Measurements from ENCODE around the gene AKR7A2.
A peak's percentile ranks its signal among the peaks of the same experiment; 100 is the strongest.
"Not testable (repeated sequence)": the region's sequence is repeated elsewhere in the genome, so short reads cannot be mapped to it uniquely, and the experiment has no call there.

Gene AKR7A2

DNA sequence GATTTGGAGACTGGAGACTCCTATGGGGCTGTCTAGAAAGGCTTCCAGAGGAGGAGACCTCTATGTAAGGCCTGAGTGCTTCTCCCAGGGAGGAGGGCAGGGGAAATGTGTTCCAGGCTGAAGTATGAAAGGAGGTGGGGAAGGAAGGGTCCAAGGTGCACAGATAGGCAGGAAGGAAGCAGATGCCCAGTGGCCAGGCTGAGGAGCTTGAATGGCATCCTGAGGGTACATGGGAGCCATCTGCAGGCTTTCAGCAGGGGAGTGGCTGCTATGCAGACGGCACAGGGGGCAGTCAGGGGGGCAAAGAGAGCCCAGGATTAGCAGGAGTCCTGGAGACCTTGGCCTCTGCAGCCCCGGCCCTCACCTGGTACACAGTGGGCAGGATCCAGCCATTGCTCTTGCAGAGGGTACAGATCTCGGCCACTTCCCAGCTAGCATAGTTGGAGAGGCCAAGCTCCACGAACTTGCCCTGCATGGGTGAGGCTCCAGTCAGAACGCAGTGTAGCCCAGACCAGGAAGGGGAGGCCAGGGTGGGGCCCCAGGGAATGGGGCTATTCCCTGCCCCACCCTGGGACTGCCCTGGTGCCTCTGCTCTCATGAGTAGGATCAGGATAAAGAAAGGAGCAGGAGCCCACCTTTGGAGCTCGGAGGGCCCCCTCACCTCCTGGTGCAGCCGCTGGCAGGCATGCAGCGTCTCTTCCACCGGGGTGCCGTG, 4.0 kb downstream of the AKR7A2 start:
- no peak for DNase-seq (ENCODE audit: low read depth in 2 of 2)

DNA sequence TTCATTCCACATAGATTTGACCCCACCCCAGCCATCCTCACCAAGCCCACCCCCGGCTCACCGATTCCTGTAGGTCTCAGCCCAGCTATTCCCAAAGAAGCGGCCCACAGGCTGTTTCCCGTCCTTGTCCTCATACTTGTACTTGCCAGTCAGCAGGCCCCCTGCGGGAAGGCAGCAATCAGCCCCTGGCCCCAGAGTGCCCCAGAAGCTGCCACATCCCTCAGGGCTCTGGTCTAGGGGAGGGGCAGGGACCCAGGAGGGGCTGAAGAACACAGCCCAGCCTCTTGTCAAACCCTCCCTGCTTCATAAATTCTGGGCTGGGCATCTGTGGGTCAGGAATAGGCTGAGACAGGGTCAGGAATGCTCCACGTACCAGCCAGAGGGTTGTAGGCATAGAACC, 5.0 kb downstream of the AKR7A2 start:
- no peak for DNase-seq (ENCODE audit: low read depth in 2 of 2)

DNA sequence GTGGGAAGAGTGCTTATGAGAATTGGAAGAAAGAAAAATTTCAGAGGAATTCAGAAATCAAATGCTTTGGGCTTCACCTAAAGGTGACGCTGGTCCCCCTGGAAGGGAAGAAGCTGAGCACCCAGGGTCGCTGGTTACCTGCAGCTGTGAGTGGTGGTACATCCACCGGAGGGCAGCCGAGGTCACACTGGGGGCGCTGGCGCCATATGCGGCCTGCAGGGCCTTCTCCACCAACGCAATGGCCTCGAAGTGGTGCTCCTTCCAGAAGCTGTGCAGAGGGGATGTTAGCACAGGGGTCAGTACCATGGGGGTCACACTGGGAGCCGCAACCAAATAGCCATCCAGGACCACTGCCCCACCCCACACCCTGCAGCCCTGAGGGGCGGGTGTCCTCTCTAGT, 6.1 kb downstream of the AKR7A2 start:
- DNase-seq (ENCODE audit: low read depth in 2 of 2), result no peak

DNA sequence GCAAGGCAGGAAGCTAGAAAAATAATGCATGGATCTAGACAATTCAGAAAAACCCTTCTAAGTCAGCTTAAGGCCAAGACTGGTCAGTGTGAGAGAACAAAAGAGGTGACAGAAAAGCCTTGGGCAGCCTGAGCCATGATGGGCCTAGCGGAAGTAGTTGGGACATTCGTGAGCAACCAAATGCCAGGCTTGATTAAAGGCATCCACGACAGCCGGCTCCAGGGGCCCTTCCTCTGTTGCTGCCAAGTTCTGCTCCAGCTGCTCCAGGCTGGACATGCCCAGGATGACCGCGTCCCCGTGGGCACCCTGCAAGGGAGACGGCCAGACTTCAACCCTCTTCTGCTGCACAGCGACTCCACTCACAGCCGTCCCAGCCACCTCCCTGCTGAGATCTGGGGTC, 7.9 kb downstream of the AKR7A2 start:
- DNase-seq (ENCODE audit: low read depth in 2 of 2), result not testable (repeated sequence)

DNA sequence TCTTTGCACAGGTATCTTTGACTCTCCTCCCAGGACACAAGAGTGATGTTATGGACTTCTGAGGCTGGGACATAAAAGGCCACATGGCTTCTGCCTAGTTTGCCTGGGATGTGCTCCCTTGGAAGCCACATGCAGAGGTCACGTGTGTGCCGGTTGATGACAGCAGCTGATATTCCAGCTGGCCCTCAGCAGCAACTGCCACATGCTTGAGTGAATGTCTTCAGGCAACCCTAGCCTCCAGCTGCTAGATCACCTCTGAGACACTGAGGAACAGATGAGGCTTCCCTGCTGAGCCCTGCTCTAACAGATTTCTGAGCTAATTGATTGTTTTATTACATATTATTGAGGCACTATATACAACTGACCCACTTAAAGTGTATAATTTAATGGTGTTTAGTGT, 11.7 kb downstream of the AKR7A2 start:
- DNase-seq (ENCODE audit: low read depth in 2 of 2), result no peak

DNA sequence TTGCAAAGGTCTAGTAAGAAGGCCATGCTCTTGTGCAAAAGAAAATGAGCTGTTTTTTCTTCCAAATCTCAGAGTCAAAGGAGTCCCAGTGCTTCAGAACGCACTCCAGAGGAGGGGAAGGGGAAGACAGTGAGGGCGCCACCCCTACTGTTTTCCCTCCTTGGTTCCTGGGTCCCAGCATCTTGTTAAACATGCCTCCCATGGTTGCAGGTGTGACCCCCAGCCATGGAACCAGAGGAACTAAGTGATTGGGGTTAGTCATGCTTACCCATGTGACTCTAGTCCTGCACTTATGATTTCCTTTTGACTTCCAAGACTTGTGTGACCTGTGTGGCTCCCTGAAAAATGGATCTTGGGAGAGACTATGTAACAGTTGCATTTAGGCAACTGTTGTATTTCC, 17.3 kb downstream of the AKR7A2 start:
- DNase-seq (ENCODE audit: low read depth in 2 of 2), result no peak

DNA sequence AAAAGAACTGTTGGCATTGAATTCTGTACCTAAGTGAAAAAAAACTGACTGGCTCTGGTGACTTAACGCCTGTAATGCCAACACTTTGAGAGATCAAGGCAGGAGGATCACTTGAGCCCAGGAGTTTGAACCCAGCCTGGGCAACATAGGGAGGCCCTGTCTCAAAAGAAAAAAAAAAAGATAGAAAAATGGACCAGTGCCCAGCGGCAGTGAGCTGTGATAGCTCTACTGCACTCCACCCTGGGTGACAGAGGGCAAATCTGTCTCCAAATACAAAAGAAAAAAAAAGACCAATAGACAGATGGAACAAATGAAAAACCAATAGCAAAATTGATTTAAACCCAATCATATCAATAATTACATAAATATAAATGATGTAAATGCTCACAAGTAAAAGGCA, 22.7 kb downstream of the AKR7A2 start:
- DNase-seq (ENCODE audit: low read depth in 2 of 2), result no peak

DNA sequence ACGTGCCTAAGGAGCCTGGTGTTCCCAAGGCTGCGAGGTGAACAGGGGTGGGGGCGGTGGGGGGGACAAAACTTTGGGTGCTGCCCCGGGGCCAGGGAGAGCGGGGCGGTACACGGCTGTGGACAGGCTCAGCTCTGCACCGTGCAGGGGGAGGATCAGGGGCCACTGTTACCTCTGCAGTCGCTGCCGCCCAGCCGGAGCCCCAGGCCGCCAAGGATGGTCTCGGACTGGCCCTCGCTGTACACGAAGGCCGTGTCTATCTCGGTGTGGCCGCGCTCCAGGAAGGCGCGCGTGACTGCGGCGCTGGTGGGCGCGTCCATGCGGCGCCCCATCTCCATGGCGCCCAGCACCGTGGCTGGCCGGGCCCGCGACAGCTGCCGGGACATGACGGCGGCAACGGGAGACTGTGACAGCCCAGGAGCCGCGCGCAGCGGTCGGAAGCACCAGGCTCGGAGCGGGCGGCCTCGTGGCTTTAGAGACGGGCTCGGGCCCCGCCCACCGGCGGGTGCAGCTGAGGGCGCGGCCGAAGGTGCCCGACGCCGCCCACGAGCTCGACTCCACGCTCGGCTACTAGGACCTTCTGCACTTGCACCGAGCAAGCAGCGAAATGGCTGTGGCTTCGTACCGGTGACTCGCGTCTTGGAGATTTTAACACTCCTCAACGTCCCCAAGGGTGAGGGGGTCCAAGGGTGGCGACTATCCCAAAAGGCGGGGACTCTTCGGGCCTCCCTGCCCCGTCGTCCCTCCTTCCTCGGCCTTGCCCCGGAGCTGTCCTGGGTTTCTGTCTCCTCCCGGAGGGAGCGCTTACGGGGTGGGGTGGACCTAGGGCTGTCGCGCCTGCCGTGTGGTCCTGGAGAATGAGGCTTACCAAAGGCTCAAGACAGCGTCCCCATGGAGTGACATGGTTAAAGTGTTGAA, 23.4 kb downstream of the AKR7A2 start, which contains the start of gene AKR7A3:
Gene AKR7A3, minus strand, starts transcription at position 447 of the 918 bp plus-strand sequence. Its CDS starts 61 bp downstream, at position 386.
- DNase-seq (ENCODE audit: low read depth in 2 of 2), result peak; percentile 33 to 58

DNA sequence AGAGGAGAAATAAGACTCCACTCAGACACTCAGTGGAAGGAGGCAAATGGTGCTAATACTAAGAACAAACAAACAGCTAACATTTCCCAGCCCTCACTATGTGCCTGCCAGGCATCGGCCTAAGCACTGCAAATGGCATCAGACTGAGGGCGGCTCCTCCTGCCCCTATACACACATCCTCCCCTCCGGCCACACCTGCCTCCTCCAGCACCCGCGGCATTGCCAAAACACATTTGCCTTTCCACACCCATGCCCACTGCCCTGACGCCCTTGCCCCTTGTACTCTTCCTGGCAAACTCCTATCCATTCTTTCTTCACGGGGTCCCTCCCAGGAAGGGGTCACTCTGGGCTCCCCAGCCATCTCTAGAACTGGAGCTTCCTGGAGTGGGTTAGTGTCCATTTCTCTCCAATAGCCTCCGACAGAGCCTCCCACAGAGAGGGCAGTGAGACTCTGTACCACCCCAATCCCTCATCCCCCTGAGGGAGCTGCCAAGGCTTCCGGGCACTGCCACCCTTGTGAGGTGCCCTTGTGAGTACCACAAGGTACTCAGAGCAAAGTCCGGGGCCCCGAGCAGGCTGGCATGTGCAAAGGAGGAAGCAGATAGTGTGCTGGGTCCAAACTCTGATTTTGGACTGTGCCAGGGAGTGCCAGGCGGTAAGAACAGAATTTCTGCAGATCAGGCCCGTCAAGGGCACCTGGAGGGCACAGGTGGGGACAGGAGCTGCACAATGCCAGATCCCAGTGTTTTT, 24.3 kb downstream of the AKR7A2 start:
- DNase-seq (ENCODE audit: low read depth in 2 of 2), result no peak

DNA sequence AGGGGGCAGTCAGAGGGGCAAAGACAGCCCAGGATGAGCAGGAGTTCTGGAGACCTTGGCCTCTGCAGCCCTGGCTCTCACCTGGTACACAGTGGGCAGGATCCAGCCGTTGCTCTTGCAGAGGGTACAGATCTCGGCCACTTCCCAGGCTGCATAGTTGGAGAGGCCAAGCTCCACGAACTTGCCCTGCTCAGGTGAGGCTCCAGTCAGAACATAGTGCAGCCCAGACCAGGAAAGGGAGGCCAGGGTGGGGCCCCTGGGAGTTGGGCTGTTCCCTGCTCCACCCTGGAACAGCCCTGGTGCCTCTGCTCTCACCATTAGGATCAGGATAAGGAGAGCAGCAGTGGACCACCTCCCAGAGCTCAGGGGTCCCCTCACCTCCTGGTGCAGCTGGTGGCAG, 26.1 kb downstream of the AKR7A2 start:
- DNase-seq (ENCODE audit: low read depth in 2 of 2), result not testable (repeated sequence)

DNA sequence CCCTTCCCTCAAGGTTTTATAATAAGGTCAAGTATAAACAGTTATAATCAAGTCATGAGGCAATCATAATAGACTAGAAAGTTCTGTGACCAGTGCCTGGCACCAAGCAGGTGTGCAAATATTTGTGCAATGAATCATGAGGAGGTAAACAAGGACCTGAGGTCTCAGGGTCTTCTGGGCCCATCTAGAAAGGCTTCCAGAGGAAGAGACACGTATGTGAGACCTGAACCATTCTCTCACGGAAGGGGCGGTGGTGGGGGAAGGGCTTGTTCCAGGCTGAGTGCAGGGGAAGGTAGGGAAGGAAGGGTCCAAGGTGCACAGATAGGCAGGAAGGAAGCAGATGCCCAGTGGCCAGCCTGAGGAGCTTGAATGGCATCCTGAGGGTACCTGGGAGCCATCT, 26.6 kb downstream of the AKR7A2 start:
- not testable (repeated sequence) for DNase-seq (ENCODE audit: low read depth in 2 of 2)

DNA sequence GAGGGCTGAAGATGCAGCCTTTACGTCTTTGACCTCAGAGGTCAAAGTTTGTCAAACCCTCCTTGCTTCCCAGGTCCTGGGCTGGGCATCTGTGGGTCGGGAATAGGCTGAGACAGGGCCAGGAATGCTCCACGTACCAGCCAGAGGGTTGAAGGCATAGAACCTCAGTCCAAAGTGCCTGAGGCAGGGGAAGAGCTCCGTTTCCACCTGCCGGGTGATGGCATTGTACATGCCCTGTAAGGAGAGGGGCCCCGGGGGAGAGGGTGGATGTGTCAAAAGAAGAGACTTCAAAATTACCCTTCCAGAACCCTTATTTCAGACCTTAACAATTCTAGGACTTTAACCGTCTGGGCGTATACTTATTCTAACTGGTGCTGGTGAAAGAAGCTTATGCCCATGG, 27.1 kb downstream of the AKR7A2 start:
- DNase-seq (ENCODE audit: low read depth in 2 of 2), result no peak

DNA sequence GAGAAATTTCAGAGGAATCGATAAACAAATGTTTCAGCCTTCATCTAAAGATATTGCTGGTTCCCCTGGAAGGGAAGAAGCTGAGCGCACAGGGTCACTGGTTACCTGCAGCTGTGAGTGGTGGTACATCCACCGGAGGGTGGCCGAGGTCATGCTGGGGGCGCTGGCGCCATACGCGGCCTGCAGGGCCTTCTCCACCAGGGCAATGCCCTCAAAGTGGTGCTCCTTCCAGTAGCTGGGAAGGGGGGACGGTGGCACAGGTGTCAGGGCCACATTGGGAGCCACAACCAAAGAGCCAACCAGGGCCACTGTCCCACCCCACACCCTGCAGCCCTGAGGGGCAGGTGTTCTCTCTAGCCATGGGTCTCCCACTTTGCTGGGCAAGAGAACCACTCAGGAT, 28.1 kb downstream of the AKR7A2 start:
- DNase-seq (ENCODE audit: low read depth in 2 of 2), result no peak

DNA sequence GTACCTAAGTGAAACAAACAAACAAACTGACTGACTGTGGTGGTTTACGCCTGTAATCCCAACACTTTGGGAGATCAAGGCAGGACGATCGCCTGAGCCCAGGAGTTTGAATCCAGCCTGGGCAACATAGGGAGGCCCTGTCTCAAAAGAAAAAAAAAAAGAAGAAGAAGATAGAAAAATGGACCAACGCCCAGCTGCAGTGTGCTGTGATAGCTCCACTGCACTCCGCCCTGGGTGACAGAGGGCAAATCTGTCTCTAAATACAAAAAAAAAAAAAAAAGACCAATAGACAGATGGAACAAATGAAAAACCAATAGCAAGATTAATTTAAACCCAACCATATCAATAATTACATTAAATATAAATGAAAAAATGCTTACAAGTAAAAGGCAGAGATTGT, 37.3 kb downstream of the AKR7A2 start:
- DNase-seq (ENCODE audit: low read depth in 2 of 2), result no peak

DNA sequence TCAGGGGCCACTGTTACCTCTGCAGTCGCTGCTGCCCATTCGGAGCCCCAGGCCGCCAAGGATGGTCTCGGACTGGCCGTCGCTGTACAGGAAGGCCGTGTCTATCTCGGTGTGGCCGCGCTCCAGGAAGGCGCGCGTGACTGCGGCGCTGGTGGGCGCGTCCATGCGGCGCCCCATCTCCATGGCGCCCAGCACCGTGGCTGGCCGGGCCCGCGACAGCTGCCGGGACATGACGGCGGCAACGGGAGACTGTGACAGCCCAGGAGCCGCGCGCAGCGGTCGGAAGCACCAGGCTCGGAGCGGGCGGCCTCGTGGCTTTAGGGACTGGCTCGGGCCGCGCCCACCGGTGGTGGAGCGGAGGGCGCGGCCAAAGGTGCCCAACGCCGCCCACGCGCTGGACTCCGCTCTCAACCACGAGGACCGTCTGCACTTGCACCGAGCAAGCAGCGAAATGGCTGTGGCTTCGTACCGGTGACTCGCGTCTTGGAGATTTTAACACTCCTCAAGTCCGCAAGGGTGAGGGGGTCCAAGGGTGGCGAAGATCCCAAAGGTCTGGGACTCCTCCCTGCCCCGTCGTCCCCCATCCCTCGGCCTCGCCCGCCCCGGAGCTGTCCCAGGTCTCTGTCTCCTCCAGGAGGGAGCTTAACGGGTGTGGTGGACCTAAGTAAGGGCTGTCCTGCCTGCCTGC, 38.0 kb downstream of the AKR7A2 start:
- DNase-seq (ENCODE audit: low read depth in 2 of 2), result not testable (repeated sequence)

DNA sequence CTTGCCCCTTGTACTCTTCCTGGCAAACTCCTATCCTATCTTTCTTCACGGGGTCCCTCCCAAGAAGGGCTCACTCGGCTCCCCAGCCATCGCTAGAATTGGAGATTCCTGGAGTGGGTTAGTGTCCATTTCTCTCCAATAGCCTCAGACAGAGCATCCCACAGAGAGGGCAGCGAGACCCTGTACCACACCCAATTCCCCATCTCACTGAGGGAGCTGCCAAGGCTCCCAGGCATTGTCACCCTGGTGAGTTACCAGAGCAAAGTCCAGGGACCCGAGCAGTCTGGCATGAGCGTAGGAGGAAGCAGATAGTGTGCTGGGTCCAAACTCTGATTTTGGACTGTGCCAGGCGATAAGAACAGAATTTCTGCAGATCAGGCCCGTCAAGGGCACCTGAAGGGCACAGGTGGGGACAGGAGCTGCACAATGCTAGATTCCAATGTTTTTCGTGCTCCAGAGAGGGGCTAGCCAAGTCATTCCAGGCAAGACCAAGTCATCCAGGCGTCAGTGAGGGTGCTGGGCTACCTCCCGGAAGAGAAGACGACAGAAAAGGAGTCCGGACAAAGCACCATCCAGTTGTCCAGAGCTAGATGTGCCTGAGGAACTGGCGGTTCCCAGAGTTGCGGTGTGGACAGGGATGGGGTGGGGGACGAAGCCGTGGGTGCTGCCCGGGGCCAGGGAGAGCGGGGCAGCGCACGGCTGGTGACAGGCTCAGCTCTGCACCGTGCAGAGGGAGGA, 38.7 kb downstream of the AKR7A2 start:
- DNase-seq (ENCODE audit: low read depth in 2 of 2), result no peak

DNA sequence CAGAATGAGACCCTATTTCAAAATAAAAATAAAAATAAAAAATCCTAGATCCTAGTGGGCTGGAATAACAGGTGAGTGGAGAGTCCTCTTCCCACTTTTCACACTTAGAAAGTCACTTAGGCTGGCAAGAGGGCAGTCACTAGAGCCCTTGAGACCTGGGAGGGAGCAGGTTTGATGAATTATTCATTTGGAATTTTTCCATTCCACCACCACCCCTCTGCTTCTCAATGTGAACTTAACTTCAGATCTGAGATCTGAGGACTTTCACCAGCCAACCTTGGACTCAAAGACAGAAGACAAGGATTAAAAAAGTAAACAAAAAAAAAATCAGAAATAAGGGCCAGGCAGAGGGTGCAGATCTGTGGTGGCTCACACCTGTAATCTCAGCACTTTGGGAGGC, 39.9 kb downstream of the AKR7A2 start:
- DNase-seq (ENCODE audit: low read depth in 2 of 2), result no peak

DNA sequence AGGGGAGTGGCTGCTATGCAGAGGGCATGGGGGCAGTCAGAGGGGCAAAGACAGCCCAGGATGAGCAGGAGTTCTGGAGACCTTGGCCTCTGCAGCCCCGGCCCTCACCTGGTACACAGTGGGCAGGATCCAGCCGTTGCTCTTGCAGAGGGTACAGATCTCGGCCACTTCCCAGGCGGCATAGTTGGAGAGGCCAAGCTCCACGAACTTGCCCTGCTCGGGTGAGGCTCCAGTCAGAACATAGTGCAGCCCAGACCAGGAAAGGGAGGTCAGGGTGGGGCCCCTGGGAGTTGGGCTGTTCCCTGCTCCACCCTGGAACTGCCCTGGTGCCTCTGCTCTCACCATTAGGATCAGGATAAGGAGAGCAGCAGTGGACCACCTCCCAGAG, 41.6 kb downstream of the AKR7A2 start:
- not testable (repeated sequence) for DNase-seq (ENCODE audit: low read depth in 2 of 2)

DNA sequence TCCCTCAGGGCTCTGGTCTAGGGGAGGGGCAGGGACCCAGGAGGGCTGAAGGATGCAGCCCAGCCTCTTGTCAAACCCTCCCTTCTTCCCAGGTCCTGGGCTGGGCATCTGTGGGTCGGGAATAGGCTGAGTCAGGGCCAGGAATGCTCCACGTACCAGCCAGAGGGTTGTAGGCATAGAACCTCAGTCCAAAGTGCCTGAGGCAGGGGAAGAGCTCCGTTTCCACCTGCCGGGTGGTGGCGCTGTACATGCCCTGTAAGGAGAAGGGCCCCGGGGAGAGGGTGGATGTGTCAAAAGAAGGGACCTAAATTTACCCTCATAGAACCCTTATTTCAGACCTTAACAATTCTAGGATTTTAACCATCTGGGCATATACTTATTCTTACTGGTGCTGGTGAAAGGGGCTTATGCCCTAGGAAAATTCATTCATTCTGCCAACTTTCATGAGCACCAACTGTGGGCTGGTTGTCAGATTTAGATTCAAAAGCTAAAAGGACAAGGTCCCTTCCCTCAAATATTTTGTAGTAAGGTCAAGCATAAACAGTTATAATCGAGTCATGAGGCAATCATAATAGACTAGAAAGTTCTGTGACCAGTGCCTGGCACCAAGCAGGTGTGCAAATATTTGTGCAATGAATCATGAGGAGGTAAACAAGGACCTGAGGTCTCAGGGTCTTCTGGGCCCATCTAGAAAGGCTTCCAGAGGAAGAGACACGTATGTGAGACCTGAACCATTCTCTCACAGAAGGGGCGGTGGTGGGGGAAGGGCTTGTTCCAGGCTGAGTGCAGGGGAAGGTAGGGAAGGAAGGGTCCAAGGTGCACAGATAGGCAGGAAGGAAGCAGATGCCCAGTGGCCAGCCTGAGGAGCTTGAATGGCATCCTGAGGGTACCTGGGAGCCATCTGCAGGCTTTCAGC, 42.3 kb downstream of the AKR7A2 start:
- DNase-seq (ENCODE audit: low read depth in 2 of 2), result not testable (repeated sequence)

DNA sequence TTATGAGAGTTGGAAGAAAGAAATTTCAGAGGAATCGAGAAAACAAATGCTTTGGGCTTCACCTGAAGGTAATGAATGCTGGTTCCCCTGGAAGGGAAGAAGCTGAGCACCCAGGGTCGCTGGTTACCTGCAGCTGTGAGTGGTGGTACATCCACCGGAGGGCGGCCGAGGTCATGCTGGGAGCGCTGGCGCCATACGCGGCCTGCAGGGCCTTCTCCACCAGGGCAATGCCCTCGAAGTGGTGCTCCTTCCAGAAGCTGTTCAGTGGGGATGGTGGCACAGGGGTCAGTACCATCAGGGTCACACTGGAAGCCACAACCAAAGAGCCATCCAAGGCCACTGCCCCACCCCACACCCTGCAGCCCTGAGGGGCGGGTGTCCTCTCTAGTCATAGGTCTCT, 43.5 kb downstream of the AKR7A2 start:
- no peak for DNase-seq (ENCODE audit: low read depth in 2 of 2)
